VCaP (cell line): ENCODE data around the gene PRRT2.

Experiments
- H3K27ac ChIP-seq: fragments of 450-650 bp; 2 replicates; pipeline ENCODE4 v1.5.1; 2017
- CTCF ChIP-seq: fragments of 450-650 bp; conservative IDR thresholded peaks from 2 replicates; pipeline ENCODE4 v1.5.1; 2017; ENCODE audit warnings: mild to moderate bottlenecking, moderate library complexity

PRRT2 gene

GRCh38 chr16:29840240-29840639, 28.2 kb downstream of the PRRT2 start:
- no peak for TF ChIP-seq CTCF
- no peak overlapping the region for H3K27ac ChIP-seq

- TF ChIP-seq CTCF: no peak
- H3K27ac ChIP-seq: no peak overlapping the region
These were observed 29.6 kb downstream of the PRRT2 start for GRCh38 chr16:29841631-29842030.

- TF ChIP-seq CTCF: no peak
- no peak overlapping the region for H3K27ac ChIP-seq
These were observed 30.8 kb downstream of the PRRT2 start for GRCh38 chr16:29842732-29843346.

GRCh38 chr16:29843931-29844330, 31.9 kb downstream of the PRRT2 start:
- H3K27ac ChIP-seq: no peak overlapping the region
- TF ChIP-seq CTCF: no peak

GRCh38 chr16:29844575-29845331, 32.8 kb downstream of the PRRT2 start:
- no peak for TF ChIP-seq CTCF
- no peak overlapping the region for H3K27ac ChIP-seq

- H3K27ac ChIP-seq: no peak overlapping the region
- no peak for TF ChIP-seq CTCF
These were observed 33.7 kb downstream of the PRRT2 start for GRCh38 chr16:29845656-29846055.

- H3K27ac ChIP-seq: no peak overlapping the region
- TF ChIP-seq CTCF: peak; percentile 51
These were observed 36.7 kb downstream of the PRRT2 start for GRCh38 chr16:29848420-29849297.
